Spleen (tissue), 11 donors: ENCODE results near the gene MOB3C. TPM values are rescaled to one million over a fixed set of nuclear protein-coding genes. Genes with fewer than 3 reads are reported as not detected.

Experiments
- DNase-seq: peaks from one replicate; pipeline ENCODE4 v3.0.0-alpha.2; 2020
- H3K27ac ChIP-seq, 8 donors: fragments of 200-600 bp; sonication (generic) in 7 of 8; 1 replicate in 4 of 8; 2 replicates in 4 of 8; pipeline versions ENCODE4 v1.5.0 to v1.8.0; 2016 to 2021; ENCODE audit warnings: inconsistent platforms in 4 of 8, mild to moderate bottlenecking in 4 of 8, moderate library complexity in 1 of 8
- H3K27me3 ChIP-seq, 7 donors: fragments of 200-600 bp; sonication (generic) in 6 of 7; replicated peaks in 1 of 7; 1 replicate in 4 of 7; 2 replicates in 3 of 7; pipeline versions ENCODE4 v1.5.0 to v1.8.0; 2016 to 2021; ENCODE audit warnings: inconsistent platforms in 3 of 7, mild to moderate bottlenecking in 1 of 7
- H3K36me3 ChIP-seq, 6 donors: fragments of 200-600 bp; sonication (generic) in 5 of 6; 1 replicate in 4 of 6; 2 replicates in 2 of 6; pipeline versions ENCODE4 v1.5.0 to v1.8.0; 2016 to 2021; ENCODE audit warnings: inconsistent platforms in 2 of 6
- H3K4me1 ChIP-seq, 6 donors: fragments of 200-600 bp; sonication (generic) in 5 of 6; 1 replicate in 3 of 6; 2 replicates in 3 of 6; pipeline versions ENCODE4 v1.5.0 to v1.8.0; 2016 to 2021; ENCODE audit warnings: inconsistent platforms in 3 of 6
- H3K4me3 ChIP-seq, 8 donors: fragments of 200-600 bp; sonication (generic) in 7 of 8; 1 replicate in 4 of 8; 2 replicates in 4 of 8; pipeline versions ENCODE4 v1.5.0 to v1.8.0; 2016 to 2021; ENCODE audit warnings: inconsistent platforms in 4 of 8, mild to moderate bottlenecking in 4 of 8, moderate library complexity in 2 of 8
- H3K9me3 ChIP-seq, 8 donors: fragments of 200-600 bp; sonication (generic) in 7 of 8; 1 replicate in 4 of 8; 2 replicates in 4 of 8; pipeline versions ENCODE4 v1.5.0 to v1.8.0; 2016 to 2021; ENCODE audit warnings: inconsistent platforms in 4 of 8
- POLR2A ChIP-seq, 3 donors: fragments of 450-650 bp; IDR thresholded peaks; one replicate each; pipeline ENCODE4 v1.5.1; 2017; ENCODE audit warnings: antibody characterized with exemption in 3 of 3, mild to moderate bottlenecking in 1 of 3
- POLR2AphosphoS5 ChIP-seq, 3 donors: sonication (generic); formaldehyde crosslinking; IDR thresholded peaks; one replicate each; pipeline ENCODE4 v1.5.1; 2017; ENCODE audit warnings: antibody characterized with exemption in 3 of 3
- WGBS, 5 donors: extraction: QIAGEN DNeasy Blood & Tissue Kit in 3 of 5; methylation state at CpG; one replicate each; pipeline versions ENCODE4 v1.1.5 to v1.1.7; 2013 to 2018; 5-methylcytosine and 5-hydroxymethylcytosine counted together
- intact Hi-C: fragments of 100-400 bp; cut with DNase I; formaldehyde crosslinking; loops from one replicate; pipeline ENCODE4 v1.15.0; 2023; ENCODE audit warnings: low total_unique reads
- polyA plus RNA-seq, 3 donors: library from polyadenylated mRNA; stranded (reverse); fragments of 200-250 nt; gene quantifications; one replicate each; pipeline ENCODE4 v1.2.1, GENCODE V29; 2013
- total RNA-seq, 7 donors: library from RNA; depleted of rRNA in 3 of 7; stranded (reverse); fragments of >200 nt in 3 of 7; fragmentation: NEBNext Ultra II Directional in 4 of 7; extraction: Animal tissue kit (Norgen Biotek cat#: 25700) in 4 of 7; gene quantifications; one replicate each; pipeline versions ENCODE4 v1.1.0 to v1.2.1, GENCODE V29; 2016 to 2021
- TF ChIP-seq, protein P1 (sequence below), 11 experiments: fragments of 200-600 bp in 7 of 11; fragments of 450-650 bp in 4 of 11; sonication (generic) in 4 of 11; IDR thresholded peaks in 8 of 11; conservative IDR thresholded peaks in 3 of 11; 1 replicate in 7 of 11; 2 replicates in 4 of 11; pipeline versions ENCODE4 v1.4.0 to v1.8.0; 2016 to 2021; ENCODE audit warnings: antibody characterized with exemption in 11 of 11, inconsistent platforms in 4 of 11, mild to moderate bottlenecking in 1 of 11
- donor health status: healthy with polysubstance abuse.
- donor health status: DM: no; HTN: no; CAD: no; lungs with moderate emphysema.
- donor health status: DM: no; HTN: no; CAD: no.
- donor health status: Bipolar disorder and iron deficiency.
- donor health status: healthy.
- donor health status: DM: no; HTN: no; CAD: no.
- donor health status: DM: yes; HTN: yes; CAD: no.

Gene MOB3C
- total and polyA plus RNA-seq, 10 donors: 8.2 to 27.5 (median 21.1) TPM

DNA sequence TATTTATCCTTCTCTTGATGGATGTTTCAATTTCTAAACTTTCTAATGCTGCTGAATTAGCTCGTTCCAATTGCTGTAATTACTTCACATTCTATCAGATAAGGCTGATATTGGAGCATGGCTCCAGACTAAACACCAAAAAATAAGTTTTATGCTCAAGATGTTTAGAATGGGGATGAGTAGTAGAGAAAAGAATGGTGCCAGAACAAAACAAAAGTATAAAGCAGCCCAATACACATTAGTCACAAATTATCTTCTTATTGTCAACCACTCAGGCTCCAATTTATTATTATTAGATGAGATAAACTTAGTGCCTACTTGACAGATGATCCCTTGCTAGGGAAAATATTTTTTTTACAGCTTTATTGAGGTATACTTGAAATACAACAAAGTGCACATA, 29.7 kb upstream of the MOB3C start:
- Histone ChIP-seq H3K4me1 (no peaks in the 10 kb centered on the region), H3K27ac (no peak overlapping the region), H3K4me3 (no peak overlapping the region), H3K27me3 (no peaks in the 10 kb centered on the region), H3K9me3 (peaks cover 0 to 26% (median 15%) of the 10 kb centered on the region in 8 donors), H3K36me3 (peaks cover 0 to 89% (median 24%) of the 10 kb centered on the region in 6 donors)
- WGBS, 5 donors: 89 to 99% (median 94%) methylated on average over 1 of the region's 1 CpG
- DNase-seq: no peak
- TF ChIP-seq POLR2AphosphoS5 (IDR thresholded peaks at IDR 0.05) (no peak), POLR2A (IDR thresholded peaks at IDR 0.05) (no peak)
- TF ChIP-seq, protein P1, sequence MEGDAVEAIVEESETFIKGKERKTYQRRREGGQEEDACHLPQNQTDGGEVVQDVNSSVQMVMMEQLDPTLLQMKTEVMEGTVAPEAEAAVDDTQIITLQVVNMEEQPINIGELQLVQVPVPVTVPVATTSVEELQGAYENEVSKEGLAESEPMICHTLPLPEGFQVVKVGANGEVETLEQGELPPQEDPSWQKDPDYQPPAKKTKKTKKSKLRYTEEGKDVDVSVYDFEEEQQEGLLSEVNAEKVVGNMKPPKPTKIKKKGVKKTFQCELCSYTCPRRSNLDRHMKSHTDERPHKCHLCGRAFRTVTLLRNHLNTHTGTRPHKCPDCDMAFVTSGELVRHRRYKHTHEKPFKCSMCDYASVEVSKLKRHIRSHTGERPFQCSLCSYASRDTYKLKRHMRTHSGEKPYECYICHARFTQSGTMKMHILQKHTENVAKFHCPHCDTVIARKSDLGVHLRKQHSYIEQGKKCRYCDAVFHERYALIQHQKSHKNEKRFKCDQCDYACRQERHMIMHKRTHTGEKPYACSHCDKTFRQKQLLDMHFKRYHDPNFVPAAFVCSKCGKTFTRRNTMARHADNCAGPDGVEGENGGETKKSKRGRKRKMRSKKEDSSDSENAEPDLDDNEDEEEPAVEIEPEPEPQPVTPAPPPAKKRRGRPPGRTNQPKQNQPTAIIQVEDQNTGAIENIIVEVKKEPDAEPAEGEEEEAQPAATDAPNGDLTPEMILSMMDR (IDR thresholded peaks at IDR 0.05 in 8 of 11, conservative IDR thresholded peaks at IDR 0.05 in 3 of 11): no peak
- intact Hi-C loops: no loop called here

- TF ChIP-seq POLR2AphosphoS5 (IDR thresholded peaks at IDR 0.05) (no peak), POLR2A (IDR thresholded peaks at IDR 0.05) (no peak)
- TF ChIP-seq, protein P1 (IDR thresholded peaks at IDR 0.05 in 8 of 11, conservative IDR thresholded peaks at IDR 0.05 in 3 of 11): no peak
- no peak for DNase-seq
- Histone ChIP-seq H3K4me1 (no peaks in the 10 kb centered on the region), H3K36me3 (peaks cover 0 to 88% (median 24%) of the 10 kb centered on the region in 6 donors), H3K27me3 (no peaks in the 10 kb centered on the region), H3K9me3 (peaks cover 0 to 26% (median 15%) of the 10 kb centered on the region in 8 donors), H3K27ac (no peak overlapping the region), H3K4me3 (no peak overlapping the region)
- WGBS, 5 donors: 83 to 99% (median 97%) methylated on average over 4 of the region's 4 CpGs
- intact Hi-C loops: no loop called here
Observed at GRCh38 chr1:46645815-46646214, 29.2 kb upstream of the MOB3C start.

DNA sequence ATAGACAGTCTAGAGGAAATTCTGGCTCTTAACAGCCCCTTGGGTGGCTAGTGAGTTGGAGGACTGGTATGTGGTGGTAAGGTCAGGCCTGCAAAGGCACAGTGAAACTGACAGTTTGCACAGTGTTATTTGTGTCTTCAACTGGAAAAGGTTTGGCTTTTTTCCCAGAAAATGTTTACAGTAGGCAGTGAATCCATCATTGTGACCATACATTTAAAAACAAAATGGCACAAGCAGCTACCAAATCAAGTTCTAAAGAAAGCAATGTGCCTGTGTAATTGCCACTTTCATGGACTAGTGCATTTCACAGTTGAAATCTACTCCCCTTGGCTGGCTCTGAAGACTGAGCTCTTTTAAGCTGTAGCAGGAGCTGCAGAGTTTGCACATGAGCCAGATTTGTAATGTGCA, 26.8 kb upstream of the MOB3C start:
- H3K27ac ChIP-seq: no peak overlapping the region
- DNase-seq: no peak
- intact Hi-C loops: no loop called here

GRCh38 chr1:46642115-46642680, 25.6 kb upstream of the MOB3C start:
- intact Hi-C loops: no loop called here

More for the DNA sequence above, 26.8 kb upstream of the MOB3C start:
- TF ChIP-seq, protein P1 (IDR thresholded peaks at IDR 0.05 in 8 of 11, conservative IDR thresholded peaks at IDR 0.05 in 3 of 11): no peak
- TF ChIP-seq POLR2A (IDR thresholded peaks at IDR 0.05) (no peak), POLR2AphosphoS5 (IDR thresholded peaks at IDR 0.05) (no peak)
- Histone ChIP-seq H3K9me3 (peaks cover 0 to 11% (median 2%) of the 10 kb centered on the region in 8 donors), H3K4me1 (no peaks in the 10 kb centered on the region), H3K4me3 (no peak overlapping the region), H3K36me3 (peaks cover 0 to 63% (median 11%) of the 10 kb centered on the region in 6 donors), H3K27me3 (no peaks in the 10 kb centered on the region)

More at GRCh38 chr1:46642115-46642680, 25.6 kb upstream of the MOB3C start:
- Histone ChIP-seq H3K27ac (no peak overlapping the region), H3K4me3 (no peak overlapping the region), H3K27me3 (no peaks in the 10 kb centered on the region), H3K36me3 (peaks cover 0 to 62% (median 8%) of the 10 kb centered on the region in 6 donors), H3K9me3 (no peaks in the 10 kb centered on the region), H3K4me1 (no peaks in the 10 kb centered on the region)
- TF ChIP-seq POLR2A (IDR thresholded peaks at IDR 0.05) (no peak), POLR2AphosphoS5 (IDR thresholded peaks at IDR 0.05) (no peak)
- TF ChIP-seq, protein P1 (IDR thresholded peaks at IDR 0.05 in 8 of 11, conservative IDR thresholded peaks at IDR 0.05 in 3 of 11): no peak
- DNase-seq: no peak
